ENCODE results near the gene MTERF1.
A peak's percentile ranks its signal among the peaks of the same experiment; 100 is the strongest.
"Not testable (repeated sequence)": the region's sequence is repeated elsewhere in the genome, so short reads cannot be mapped to it uniquely, and the experiment has no call there.

MTERF1 gene

GRCh38 chr7:91883676-91884362, 3.3 kb upstream of the MTERF1 start:
- no peak for DNase-seq

GRCh38 chr7:91880016-91880412, 488 bp downstream of the MTERF1 start:
- DNase-seq: no peak

DNA sequence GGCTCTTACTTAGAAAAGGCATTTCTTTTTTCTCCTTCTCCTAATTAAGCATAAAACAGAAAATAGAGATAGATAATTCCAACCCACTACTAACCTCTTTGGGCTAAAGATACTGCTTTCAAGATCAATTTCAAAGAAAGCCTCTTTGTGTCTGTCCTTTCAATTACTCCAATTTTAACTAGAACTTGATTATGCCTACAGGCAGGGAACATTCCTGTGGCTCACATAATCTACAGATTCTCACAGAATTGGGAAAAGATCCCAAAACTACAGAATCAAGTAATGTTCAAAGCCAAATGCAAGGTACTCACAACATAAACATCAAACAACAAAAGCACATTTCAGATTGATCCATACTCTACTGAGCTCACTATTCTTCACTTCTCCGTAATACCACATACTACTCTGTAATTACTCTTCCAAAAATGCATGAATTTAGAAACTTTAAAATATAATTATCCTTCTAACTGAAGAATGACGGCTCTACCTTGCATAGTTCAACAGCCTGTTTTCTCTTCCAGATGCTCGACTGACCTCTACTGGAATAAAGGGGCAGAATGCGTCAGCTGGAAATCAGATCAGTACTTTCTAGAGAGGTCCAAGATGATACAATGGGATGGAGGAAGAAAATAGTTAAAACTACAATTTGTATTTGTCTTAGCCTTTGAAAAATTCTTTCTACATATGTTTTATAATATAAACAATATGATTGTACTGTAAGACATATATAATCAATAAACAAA, 3.9 kb downstream of the MTERF1 start:
- DNase-seq: no peak

DNA sequence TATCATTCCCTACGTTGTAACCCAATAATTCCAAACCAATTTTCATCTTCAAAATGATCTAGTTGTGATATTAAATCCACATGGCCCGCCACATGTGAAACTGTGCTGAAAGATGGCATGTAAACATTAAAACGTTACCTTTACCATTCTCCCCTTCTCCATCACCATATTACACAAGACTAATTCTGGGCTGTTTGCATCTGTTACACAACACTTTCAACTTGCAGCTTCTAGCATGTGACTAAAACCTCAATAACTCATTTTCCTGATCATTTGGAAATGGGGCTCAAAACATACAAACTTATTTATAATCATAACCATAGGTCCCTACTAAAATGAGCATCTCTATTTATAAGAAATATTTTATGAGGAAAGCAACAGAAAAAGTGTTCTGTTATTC, 4.7 kb downstream of the MTERF1 start:
- no peak for DNase-seq

DNA sequence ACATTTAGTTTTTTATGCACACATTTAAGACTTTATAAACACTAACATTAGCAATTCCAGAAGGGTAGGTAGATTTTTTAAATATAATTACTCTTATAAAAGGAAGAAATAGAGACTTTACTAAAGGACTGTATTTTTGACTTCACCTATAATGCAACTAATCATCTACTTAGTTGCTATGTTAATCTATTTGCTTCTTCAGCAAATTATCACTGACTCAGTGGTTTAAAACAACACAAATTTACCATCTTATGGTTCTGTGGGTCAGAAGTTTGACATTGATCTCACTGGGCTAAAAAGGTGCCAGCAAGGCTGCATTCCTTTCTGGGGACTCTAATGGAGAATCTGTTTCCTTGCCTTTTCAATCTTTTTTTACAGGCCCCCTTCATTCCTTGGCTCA, 7.6 kb downstream of the MTERF1 start:
- no peak for DNase-seq

GRCh38 chr7:91872069-91872468, 8.4 kb downstream of the MTERF1 start:
- no peak for DNase-seq

DNA sequence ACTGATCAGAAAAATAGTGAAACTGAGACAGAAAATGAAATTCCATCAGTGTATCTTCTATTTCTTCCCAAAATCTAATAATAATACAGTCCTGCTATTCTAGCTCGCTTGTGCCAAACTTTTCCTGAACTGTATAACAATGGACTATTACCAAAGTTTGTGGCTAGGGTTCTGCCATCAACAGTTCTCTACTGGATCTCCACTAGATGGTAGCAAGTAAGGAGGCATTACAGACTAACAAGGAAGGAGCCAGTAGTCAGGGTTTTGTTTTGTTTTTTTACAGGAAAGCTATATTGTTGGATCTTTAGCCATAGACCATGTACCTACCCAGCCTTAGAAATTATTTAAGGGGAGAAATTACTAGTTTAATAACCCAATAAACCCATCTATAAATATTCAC, 10.8 kb downstream of the MTERF1 start:
- DNase-seq: no peak

GRCh38 chr7:91866599-91867148, 13.8 kb downstream of the MTERF1 start:
- DNase-seq: no peak

DNA sequence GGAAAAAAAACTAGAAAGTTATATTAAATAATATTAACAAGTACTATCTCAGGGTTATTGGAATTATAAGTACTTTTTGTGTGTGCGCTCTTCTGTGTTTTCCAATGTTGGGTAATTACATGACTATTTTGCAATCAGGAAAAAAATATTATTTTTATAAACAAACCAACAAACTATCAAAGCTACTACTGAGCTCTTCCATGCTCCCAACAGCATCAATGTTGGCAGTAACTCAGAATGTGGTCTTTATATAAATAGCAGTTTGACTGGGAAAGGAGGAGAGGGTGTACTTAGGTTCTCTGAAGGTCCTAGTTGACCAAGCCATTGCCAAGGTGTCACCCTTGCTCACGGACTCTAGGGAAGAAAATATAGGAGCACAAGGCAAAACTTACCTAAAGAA, 15.0 kb downstream of the MTERF1 start:
- DNase-seq: no peak

DNA sequence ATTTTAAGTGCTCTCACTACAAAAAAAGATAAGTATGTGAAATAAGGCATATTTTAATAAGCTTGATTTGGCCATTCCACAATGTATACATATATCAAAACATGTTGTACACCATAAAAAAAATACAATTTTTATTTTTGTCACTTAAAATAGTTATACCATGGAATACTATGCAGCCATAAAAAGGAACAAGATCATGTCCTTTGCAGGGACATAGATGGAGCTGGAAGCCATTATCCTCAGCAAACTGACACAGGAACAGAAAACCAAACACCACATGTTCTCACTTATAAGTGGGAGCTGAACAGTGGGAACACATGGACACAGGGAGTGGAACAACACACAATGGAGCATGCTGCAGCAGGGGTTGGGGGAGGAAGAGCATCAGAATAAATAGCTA, 15.9 kb downstream of the MTERF1 start:
- not testable (repeated sequence) for DNase-seq

DNA sequence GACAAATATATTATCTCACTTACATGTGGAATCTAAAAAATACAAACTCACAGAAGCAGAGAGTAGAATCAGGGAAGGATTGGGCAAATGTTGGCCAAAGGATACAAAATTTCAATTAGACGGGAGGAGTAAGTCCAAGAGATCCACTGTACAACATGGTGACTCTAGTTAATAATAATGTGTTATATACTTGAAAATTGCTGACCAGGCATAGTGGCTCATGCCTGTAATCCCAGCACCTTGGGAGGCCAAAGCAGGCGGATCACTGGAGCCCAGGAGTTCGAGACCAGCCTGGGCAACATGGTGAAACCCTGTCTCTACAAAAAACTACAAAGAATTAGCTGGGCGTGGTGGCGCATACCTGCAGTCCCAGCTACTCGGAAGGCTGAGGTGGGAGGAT, 16.4 kb downstream of the MTERF1 start:
- DNase-seq: no peak

- DNase-seq: peak; percentile 15
These were observed 28.2 kb downstream of the MTERF1 start for GRCh38 chr7:91852263-91852741.

- DNase-seq: no peak
These were observed 30.0 kb downstream of the MTERF1 start for GRCh38 chr7:91850455-91850854.

DNA sequence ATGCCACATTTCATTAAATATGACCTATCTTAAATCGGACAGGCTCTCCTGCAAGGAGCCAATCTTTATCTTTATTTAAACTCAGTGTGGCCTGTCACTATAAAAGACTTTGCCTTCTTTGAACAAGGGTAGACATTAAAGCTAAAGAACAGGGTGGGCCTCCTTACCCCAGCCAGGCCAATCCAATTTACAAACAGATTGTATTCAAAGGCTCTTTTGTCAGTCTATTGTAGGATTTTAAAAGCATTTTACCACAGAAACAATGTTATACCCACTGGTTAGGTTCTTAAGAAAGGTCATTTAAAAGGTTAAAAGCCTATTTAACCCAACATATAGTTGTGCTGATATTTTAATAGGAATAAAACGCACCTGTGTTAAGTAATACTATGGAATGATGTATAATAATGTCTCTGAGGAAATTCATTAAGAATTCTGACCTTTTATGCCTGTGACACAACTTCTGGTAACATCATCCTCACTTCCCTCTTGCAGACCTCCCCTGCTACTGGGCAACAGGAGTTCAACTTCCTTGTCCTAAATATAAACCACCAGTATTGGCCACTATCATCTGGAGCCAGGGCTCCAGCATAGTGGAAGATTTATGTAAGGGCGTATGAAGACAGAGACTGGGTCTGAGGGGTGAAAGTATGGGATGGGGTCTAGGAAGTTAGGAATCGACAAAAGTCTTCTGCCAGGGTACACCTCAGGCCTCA, 32.5 kb downstream of the MTERF1 start:
- no peak for DNase-seq

- DNase-seq: no peak
These were observed 33.3 kb downstream of the MTERF1 start for GRCh38 chr7:91847231-91847630.

DNA sequence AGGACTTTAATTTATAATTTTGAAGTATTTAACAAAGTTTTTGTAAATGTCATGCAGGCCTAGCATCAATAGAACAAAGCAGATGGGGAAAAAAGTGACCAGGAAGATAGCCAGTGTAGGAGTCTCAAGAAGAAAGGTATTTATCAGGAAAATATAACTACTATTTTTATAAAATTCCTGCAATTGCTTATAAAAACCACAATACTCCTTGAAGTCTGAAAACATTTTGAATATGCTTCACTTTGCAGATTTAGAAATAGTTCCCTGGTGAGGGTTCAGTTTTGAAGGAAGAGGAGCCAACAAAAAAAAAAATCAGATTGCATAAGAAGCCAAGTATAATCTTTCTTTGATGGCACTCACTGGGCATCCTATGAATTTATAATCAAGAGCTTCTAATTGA, 34.1 kb downstream of the MTERF1 start:
- DNase-seq: no peak

DNA sequence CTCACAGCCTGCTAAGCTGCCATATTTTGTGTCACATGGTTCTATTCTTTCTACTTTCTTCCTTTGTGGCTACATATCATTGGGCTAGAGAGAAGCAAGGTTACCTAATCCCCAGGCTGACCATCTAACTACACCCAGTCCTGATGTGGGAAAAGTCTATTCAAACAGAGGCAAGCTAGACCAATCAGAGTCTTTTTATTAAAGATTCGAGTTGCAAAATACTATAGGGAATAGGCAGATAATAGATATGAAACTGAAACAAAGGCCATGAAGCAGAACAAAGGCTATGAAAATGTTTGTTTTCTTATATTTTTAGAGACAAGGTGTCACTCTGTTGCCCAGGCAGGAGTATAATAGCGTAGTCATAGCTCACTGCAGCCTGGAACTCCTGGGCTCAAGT, 36.7 kb downstream of the MTERF1 start:
- DNase-seq: no peak

DNA sequence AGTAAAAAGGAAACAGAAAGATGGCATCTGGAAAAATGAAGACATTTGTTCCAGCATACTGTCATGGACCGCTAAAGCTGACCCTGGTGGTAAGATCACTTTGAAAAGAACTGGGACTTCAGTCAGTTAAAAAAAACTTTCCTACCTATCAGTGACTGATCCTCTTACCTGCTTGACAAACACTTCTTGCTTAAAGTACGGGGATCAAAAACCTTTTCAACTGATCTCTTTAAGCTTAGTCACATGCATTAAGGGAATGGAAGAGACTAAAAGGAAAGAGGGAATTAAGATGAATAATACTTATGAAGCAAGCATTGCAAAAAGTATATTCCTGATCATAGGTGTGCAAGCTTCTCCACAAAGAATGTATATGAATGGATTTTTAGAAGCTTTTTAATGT, 42.1 kb downstream of the MTERF1 start:
- no peak for DNase-seq

DNA sequence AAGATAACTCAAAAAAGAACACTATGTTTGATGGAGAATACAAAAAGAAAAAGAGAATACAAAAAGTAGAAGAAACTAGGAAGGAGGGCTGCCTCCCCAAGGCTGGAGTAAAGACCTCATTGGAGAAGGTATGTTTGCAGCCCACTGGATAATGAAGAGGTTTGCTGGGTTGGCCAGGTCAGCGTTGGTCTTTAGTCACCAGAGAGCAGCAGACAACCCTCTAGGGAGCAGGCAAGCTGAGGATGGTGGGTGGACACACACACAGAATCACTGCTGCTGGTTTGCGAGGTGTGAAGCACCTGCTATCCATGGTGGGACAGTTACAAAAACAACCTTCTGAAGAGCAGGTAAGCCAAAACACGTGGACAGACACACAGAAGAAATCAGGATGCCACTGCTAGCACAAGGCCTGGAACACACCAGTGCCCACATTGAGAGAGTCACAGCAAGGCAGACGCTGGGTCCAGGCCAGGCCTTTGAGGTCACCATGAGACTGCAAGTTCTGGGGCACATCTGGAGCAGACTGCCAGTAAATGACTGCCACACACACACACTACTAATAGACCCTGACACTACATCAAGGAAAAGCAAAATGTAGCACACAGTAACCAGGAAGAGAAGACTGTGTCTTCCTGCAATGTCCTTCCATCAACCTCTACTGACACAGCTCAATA, 43.0 kb downstream of the MTERF1 start:
- no peak for DNase-seq

DNA sequence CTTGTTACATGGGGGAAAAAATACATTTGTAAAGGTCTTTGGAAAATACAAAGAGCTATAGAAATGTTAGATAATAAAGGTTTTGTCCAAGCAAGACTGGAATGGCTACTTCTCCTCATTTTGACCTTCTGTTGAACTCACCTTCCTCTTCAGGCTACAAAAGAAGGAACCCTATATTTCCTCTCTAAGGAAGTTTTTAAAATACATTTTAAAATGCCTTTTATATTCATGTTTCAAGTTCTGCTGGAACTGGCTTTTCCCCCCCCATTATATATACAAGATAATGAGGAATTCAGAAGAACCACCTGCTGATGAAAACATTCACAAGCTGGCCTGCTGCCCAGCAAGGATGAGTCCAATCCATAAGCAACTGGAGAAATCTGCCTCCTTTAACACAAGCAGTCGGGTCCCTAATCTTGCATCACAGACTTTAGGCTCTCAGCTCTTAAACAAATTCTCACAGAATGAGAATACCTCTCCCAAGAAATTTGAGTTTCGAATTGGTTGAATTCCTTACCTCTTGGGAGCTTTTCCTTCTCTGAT, 44.6 kb downstream of the MTERF1 start:
- no peak for DNase-seq

DNA sequence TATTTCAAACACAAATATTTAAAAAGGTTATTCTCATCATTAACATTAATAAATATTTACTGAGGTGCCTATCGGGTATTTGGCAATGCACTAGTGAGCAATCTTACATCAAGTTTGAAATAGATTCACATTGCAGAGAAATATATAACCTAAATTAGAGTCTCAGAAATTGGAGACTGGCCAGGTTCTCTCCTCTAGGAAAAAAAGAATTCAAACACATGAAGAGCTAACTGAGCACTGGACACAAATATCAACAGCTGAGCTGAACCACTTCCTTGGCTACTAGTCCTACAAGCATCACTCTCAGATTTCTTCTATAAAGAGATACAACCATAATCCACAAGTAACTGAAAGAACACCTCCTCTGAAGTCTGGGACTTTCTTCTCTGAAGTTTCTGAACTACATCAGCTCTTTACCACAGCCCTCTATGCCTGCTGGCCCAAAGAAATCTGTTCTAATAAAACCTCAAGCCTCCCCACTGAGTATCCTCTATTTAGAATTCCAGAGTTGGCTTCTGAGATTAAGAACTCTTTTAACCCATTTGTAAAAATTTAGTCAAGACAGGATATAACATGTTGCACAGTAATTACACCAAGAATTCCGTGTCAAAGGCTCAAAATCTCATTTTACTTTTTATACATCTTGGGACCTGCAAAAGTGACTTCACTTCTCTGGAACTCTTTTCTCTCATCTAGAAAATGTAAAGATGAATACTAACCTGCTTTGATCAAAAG, 45.2 kb downstream of the MTERF1 start:
- DNase-seq: no peak

DNA sequence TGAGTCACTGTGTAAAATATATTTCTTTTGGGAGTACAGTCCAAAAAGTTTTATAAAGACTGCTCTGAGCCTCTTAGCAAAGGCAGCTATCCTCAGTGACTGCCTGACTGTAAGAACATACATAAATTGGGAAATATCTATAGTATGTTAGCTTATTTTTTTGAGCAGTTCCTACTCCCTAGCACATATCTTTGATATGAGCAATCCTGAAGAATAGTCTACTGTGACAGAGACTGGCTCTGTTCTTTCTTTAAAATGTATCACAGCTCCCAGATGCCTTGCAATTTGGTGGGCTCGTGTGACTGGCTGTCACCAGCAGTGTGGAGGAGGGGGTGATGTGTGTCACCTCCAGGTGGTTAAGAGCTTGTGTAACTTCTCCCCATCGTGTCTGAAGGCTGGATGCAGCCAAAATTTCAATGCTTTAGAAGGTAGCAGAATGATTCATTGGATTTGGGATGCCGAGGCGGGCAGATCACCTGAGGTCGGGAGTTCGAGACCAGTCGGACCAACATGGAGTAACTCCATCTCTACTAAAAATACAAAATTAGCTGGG, 47.9 kb downstream of the MTERF1 start:
- DNase-seq: no peak
